Osteoblast (primary cell): ENCODE measurements around the gene BASP1. TPM values are rescaled to one million over a fixed set of nuclear protein-coding genes. Genes with fewer than 3 reads are reported as not detected.
A peak's percentile ranks its signal among the peaks of the same experiment; 100 is the strongest.

ENCODE experiments used
- DNase-seq: peaks from one replicate; pipeline ENCODE4 v3.0.0; 2011; ENCODE audit warnings: low spot score, mixed read lengths; ENCODE audit not compliant: insufficient read length; ENCODE audit errors: missing footprints
- H2AFZ ChIP-seq: 2 replicates; pipeline ENCODE4 v1.6.0; 2011; ENCODE audit warnings: mild to moderate bottlenecking, low read length
- H3K27ac ChIP-seq: 2 replicates; pipeline ENCODE4 v1.5.1; 2011; ENCODE audit warnings: mild to moderate bottlenecking, low read depth, low read length, moderate library complexity
- H3K27me3 ChIP-seq: 2 replicates; pipeline ENCODE4 v1.6.0; 2012; ENCODE audit warnings: mild to moderate bottlenecking, control low read depth, inconsistent platforms, low read length, moderate library complexity; ENCODE audit not compliant: insufficient read depth
- H3K36me3 ChIP-seq: 2 replicates; pipeline ENCODE4 v1.5.1; 2011; ENCODE audit warnings: mild to moderate bottlenecking, low read length, control low read depth, moderate library complexity; ENCODE audit not compliant: insufficient read depth
- H3K4me1 ChIP-seq: 2 replicates; pipeline ENCODE4 v1.5.1; 2011; ENCODE audit warnings: mild to moderate bottlenecking, low read length, control low read depth, moderate library complexity; ENCODE audit not compliant: insufficient read depth
- H3K4me2 ChIP-seq: 2 replicates; pipeline ENCODE4 v1.6.0; 2011; ENCODE audit warnings: mild to moderate bottlenecking, low read length; ENCODE audit not compliant: insufficient read depth
- H3K4me3 ChIP-seq: fragments of 200-600 bp; sonication (generic); 3 replicates; pipeline ENCODE4 v1.5.1; 2012; ENCODE audit warnings: mild to moderate bottlenecking, low read length, inconsistent platforms; ENCODE audit not compliant: insufficient read depth
- H3K79me2 ChIP-seq: 2 replicates; pipeline ENCODE4 v1.6.0; 2012; ENCODE audit warnings: mild to moderate bottlenecking, low read length, control low read depth, inconsistent platforms; ENCODE audit not compliant: insufficient read depth
- H3K9me3 ChIP-seq: 2 replicates; pipeline ENCODE4 v1.5.1; 2011; ENCODE audit warnings: low read depth, low read length, control low read depth
- H4K20me1 ChIP-seq: 2 replicates; pipeline ENCODE4 v1.6.0; 2012; ENCODE audit warnings: mild to moderate bottlenecking, low read length, control low read depth; ENCODE audit not compliant: insufficient read depth
- total RNA-seq: library from RNA; depleted of rRNA; stranded (reverse); fragments of >200 nt; gene quantifications from 2 replicates; pipeline ENCODE4 v1.2.3, GENCODE V29; 2012
- TF ChIP-seq, protein P1 (sequence below): IDR thresholded peaks from 2 replicates; pipeline ENCODE4 v1.5.1; 2011; ENCODE audit warnings: mild to moderate bottlenecking, low read depth, low read length, moderate library complexity; ENCODE audit errors: extremely low read depth

BASP1 gene
- total RNA-seq, 1 donor = 242 TPM

DNA sequence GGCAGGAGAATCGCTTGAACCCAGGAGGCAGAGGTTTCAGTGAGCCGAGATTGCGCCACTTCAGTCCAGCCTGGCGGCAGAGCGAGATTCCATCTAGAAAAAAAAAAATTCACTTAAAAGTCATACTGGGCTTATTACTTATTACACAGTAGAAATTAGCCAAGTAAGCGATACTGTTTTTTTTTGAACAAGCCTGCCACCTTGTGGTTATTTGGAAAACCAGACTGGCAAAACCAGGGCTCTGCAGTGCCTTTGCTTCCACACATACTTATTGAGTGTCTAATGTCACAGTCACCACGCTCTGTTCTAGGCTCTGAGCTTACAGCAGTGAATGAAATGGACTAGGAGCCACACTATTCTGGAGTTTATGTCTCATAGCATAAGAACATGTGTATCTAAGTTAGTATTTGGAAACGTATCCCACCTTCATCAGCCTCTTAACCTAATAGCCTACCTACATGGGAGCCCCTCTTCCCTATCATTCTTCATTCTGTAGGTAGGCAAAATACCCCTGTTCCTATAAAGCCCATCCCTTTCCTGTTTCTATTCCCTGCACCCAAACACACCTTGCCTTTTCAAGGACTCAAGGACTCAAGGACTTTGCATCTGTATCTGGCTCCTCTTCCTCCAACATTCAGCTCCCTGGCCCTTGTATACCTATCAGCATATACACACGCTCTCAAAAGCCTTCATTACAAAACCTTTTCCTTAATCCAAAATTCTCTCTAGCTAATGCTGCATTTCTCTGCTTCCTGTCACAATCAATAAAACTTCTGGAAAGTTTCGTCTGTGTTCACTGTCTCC, 13.9 kb upstream of the BASP1 start:
- H3K36me3 ChIP-seq = no peaks in the 10 kb centered on the region
- no peaks in the 10 kb centered on the region for H3K79me2 ChIP-seq
- H3K4me2 ChIP-seq = no peak overlapping the region
- peaks cover 9% of the 10 kb centered on the region for H3K27me3 ChIP-seq
- TF ChIP-seq, protein P1, sequence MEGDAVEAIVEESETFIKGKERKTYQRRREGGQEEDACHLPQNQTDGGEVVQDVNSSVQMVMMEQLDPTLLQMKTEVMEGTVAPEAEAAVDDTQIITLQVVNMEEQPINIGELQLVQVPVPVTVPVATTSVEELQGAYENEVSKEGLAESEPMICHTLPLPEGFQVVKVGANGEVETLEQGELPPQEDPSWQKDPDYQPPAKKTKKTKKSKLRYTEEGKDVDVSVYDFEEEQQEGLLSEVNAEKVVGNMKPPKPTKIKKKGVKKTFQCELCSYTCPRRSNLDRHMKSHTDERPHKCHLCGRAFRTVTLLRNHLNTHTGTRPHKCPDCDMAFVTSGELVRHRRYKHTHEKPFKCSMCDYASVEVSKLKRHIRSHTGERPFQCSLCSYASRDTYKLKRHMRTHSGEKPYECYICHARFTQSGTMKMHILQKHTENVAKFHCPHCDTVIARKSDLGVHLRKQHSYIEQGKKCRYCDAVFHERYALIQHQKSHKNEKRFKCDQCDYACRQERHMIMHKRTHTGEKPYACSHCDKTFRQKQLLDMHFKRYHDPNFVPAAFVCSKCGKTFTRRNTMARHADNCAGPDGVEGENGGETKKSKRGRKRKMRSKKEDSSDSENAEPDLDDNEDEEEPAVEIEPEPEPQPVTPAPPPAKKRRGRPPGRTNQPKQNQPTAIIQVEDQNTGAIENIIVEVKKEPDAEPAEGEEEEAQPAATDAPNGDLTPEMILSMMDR = peak; percentile 70
- DNase-seq = peak; percentile 87
- H3K9me3 ChIP-seq = no peaks in the 10 kb centered on the region
- H3K4me3 ChIP-seq = no peak overlapping the region
- no peak overlapping the region for H2AFZ ChIP-seq
- peaks cover 3% of the 10 kb centered on the region for H3K4me1 ChIP-seq
- H4K20me1 ChIP-seq = no peaks in the 10 kb centered on the region
- H3K27ac ChIP-seq = no peak overlapping the region

DNA sequence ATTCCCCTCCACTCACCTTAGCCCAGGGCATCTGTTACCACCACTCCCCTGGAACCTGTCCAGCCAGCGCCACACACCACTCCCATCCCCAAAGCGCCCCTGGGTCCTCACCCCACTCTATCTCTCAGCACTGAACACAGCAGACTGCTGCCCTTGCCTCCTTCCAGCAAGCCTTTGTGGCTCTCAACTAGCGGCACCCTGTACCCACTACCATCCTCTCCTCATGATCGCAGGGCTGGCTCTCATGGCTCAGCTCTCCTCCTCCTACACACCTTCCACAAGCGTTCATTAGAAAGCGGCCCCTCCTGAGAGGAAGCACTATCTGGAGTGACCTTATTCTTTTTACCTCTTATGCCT, 13.3 kb upstream of the BASP1 start:
- Histone ChIP-seq H3K79me2 (no peaks in the 10 kb centered on the region), H2AFZ (no peak overlapping the region), H3K9me3 (no peaks in the 10 kb centered on the region), H3K4me2 (no peak overlapping the region), H3K27me3 (peaks cover 9% of the 10 kb centered on the region), H3K27ac (no peak overlapping the region), H3K36me3 (no peaks in the 10 kb centered on the region), H4K20me1 (no peaks in the 10 kb centered on the region), H3K4me3 (no peak overlapping the region), H3K4me1 (peaks cover 3% of the 10 kb centered on the region)
- TF ChIP-seq, protein P1 = no peak
- no peak for DNase-seq

DNA sequence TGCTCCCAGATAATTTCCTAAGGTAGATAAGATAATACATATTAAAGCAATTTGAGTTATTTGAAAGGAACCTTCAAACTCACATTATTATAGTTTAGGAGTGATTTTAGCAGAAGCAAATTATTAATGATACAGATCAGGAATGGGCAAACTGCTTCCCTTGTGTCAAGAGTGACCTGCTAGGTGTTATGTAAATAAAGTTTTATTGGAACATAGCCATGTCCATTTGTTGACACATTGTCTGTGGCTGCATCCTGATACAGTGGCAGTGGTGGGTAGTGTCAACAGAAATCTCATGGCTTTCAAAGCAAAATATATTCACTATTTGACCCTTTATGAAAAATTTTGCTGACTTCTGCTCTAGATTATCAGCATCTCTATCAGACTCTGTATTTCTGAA, 11.4 kb upstream of the BASP1 start:
- Histone ChIP-seq H3K27ac (no peak overlapping the region), H3K4me2 (no peak overlapping the region), H3K36me3 (no peaks in the 10 kb centered on the region), H4K20me1 (no peaks in the 10 kb centered on the region), H3K79me2 (no peaks in the 10 kb centered on the region), H3K4me1 (peaks cover 3% of the 10 kb centered on the region), H2AFZ (no peak overlapping the region), H3K27me3 (peaks cover 9% of the 10 kb centered on the region), H3K4me3 (no peak overlapping the region), H3K9me3 (no peaks in the 10 kb centered on the region)
- TF ChIP-seq, protein P1 = no peak
- DNase-seq = no peak

DNA sequence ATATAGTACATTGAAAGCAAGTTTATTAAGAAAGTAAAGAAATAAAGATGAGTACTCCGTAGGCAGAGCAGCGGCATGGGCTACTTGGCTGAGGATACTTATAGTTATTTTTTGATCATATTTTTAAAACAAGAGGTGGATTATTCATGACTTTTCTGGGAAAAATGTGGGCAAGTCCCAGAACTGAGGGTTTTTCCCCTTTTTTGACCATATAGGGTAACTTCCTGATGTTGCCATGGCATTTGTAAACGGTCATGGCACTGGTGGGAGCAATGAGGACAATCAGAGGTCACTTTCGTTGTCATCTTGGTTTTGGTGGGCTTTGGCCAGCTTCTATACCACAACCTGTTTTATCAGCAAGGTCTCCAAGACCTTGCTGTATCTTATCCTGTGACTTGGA, 5.2 kb upstream of the BASP1 start:
- Histone ChIP-seq H3K27me3 (no peaks in the 10 kb centered on the region), H2AFZ (no peak overlapping the region), H4K20me1 (no peaks in the 10 kb centered on the region), H3K79me2 (no peaks in the 10 kb centered on the region), H3K4me2 (no peak overlapping the region), H3K36me3 (no peaks in the 10 kb centered on the region), H3K9me3 (no peaks in the 10 kb centered on the region), H3K27ac (no peak overlapping the region), H3K4me1 (no peaks in the 10 kb centered on the region), H3K4me3 (no peak overlapping the region)
- TF ChIP-seq, protein P1 = no peak
- DNase-seq = no peak
